M059J (cell line): ENCODE results near the gene OR51B2. TPM values are rescaled to one million over a fixed set of nuclear protein-coding genes. Genes with fewer than 3 reads are reported as not detected.

Experiments used
- DNase-seq: peaks from one replicate; pipeline ENCODE4 v3.0.0-alpha.2; 2012; ENCODE audit warnings: low read depth
- total RNA-seq: library from RNA; depleted of rRNA; stranded (reverse); fragments of >200 nt; shearing (Covaris generic); gene quantifications from 2 replicates; pipeline ENCODE4 v1.2.3, GENCODE V29; 2014; rRNA removed

Gene OR51B2
- total RNA-seq, 1 experiment from 2014 or later = not detected

DNA sequence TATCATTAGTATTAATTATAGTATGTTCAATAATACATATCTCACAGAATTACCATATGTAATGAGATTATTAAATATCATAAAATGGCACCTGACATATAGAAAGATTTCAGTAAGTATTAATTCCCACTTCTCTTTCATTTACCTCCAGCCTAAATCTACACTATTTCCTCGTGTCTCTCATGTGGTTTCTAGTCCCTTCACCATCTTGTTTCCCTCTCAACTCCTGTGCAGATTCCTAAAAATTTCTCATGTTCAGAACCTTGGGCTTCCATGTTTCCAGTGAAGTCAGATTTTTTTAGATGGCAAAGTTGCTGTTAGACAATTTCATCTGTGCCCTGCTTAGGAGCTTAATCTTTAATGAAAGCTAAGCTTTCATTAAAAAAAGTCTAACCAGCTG lies 40.2 kb downstream of the OR51B2 start:
- DNase-seq = no peak

DNA sequence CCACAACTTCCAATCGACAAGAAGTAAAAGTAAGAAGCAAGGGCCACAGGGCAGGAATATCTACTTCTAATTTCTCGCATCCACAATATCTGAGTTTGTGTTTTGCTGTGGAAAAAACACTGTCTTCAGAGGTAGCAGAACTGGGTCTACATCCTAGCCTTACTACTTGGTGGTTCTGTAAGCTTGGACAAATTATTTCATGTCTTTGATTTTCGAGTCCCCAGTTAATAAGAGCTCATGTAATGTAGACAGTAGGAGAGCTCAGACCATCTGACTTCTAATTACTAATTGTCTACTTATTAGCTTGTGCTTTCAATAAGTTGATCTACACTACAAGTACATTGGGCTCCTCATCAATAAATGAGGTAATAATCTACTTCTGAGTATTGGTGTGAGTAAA lies 41.0 kb downstream of the OR51B2 start:
- DNase-seq = no peak

DNA sequence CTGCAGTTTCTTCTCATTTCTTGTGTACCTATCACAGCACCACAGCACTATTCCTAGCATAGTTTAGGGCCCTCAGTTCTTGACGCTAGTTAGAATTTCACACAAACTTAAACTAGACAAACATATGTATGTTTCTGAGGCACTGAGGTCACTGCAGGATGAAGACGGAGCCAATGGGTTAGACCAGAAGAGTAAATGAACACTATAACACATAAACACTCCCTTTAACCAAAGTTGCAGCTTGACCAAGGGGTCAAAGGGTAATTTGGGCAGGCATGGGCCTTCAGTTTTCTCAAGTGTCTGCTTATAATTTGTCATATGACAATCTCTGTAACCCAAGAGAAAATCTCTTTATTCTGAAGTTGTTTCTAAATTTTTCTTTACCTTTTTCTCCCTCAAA lies 41.5 kb downstream of the OR51B2 start:
- DNase-seq = no peak

- no peak for DNase-seq
Observed at GRCh38 chr11:5281596-5281995, 42.5 kb downstream of the OR51B2 start.

DNA sequence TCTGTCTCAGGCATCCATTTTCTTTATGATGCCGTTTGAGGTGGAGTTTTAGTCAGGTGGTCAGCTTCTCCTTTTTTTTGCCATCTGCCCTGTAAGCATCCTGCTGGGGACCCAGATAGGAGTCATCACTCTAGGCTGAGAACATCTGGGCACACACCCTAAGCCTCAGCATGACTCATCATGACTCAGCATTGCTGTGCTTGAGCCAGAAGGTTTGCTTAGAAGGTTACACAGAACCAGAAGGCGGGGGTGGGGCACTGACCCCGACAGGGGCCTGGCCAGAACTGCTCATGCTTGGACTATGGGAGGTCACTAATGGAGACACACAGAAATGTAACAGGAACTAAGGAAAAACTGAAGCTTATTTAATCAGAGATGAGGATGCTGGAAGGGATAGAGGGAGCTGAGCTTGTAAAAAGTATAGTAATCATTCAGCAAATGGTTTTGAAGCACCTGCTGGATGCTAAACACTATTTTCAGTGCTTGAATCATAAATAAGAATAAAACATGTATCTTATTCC lies 43.5 kb downstream of the OR51B2 start:
- peak; percentile 99 for DNase-seq

GRCh38 chr11:5279471-5280090 lies 44.5 kb downstream of the OR51B2 start:
- no peak for DNase-seq

GRCh38 chr11:5277807-5278382 lies 46.2 kb downstream of the OR51B2 start:
- no peak for DNase-seq

DNA sequence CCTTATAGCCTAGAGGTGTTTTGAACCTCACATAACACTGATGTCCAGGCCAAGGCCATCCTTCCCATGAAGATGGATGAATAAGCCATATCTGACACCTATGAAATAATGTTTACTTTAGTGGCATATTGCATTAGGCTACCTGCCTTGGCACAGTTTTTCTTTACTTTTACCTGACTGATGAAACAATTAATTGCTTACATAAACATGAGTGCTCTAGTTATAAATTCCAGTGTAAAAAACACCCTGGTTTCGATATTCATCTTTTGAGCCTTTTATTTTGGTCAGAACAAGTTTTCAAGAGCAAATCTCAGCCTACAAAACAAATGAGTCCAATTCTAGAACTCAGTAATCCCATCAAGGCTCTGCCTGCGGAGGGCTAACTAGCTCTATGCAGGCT lies 47.4 kb downstream of the OR51B2 start:
- no peak for DNase-seq

DNA sequence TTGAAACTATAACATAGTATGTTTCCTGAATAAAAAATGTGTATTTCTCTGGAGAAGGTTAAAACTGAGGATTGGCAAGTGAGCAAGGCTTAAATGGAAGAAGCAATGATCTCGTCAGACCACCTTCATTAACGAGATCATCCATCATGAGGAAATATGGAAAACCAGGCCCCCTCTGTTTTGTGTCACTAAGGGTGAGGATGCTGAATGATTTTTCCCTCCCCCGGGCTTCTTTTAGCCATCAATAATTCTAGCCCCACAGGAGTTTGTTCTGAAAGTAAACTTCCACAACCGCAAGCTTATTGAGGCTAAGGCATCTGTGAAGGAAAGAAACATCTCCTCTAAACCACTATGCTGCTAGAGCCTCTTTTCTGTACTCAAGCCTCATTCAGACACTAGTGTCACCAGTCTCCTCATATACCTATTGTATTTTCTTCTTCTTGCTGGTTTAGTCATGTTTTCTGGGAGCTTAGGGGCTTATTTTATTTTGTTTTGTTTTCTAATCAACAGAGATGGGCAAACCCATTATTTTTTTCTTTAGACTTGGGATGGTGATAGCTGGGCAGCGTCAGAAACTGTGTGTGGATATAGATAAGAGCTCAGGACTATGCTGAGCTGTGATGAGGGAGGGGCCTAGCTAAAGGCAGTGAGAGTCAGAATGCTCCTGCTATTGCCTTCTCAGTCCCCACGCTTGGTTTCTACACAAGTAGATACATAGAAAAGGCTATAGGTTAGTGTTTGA lies 48.6 kb downstream of the OR51B2 start:
- no peak for DNase-seq

DNA sequence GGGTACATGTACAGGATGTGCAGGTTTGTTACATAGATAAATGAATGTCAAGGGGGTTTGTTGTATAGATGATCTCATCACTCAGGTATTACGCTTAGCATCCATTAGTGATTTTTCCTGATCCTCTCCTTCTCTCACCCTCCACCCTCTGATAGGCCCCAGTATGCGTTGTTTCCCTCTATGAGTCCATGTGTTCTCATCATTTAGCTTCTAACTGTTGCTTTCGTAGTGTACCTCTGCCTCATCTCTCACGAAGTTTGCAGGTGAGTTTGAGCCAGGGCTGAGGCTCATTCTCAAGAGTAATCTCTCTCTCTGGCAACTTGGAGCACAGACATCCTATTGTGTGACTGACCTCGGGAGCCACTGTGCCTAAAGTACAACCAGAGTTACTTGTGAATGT lies 49.7 kb downstream of the OR51B2 start:
- no peak for DNase-seq

Other genes with a start within 250 kb of the OR51B2 start
- gene OR52A5, start 185.9 kb downstream of the OR51B2 start, total RNA-seq = not detected in 2 replicates
- not detected in 2 replicates for gene OR52A1, start 169.5 kb downstream of the OR51B2 start, total RNA-seq
- gene OR51V1, start 123.6 kb downstream of the OR51B2 start, total RNA-seq = not detected in 2 replicates
- gene HBB, start 97.2 kb downstream of the OR51B2 start, total RNA-seq = not detected in 2 replicates
- gene HBD, start 89.8 kb downstream of the OR51B2 start, total RNA-seq = 0.32 and 0.44 TPM in 2 replicates
- gene HBG1, start 74.4 kb downstream of the OR51B2 start, total RNA-seq = not detected in 2 replicates
- not detected in 2 replicates for gene HBG2, start 69.5 kb downstream of the OR51B2 start, total RNA-seq
- 2.2 and 7.0 TPM in 2 replicates for gene HBE1, start 54.4 kb downstream of the OR51B2 start, total RNA-seq
- gene OR51B4, start 22.4 kb downstream of the OR51B2 start, total RNA-seq = 2.0 TPM in 1 of 2 replicates, not detected in the other
- not detected in 2 replicates for gene OR51B5, start 19.2 kb upstream of the OR51B2 start, total RNA-seq
- not detected in 2 replicates for gene OR51B6, start 27.2 kb upstream of the OR51B2 start, total RNA-seq
- not detected in 2 replicates for gene OR51M1, start 59.5 kb upstream of the OR51B2 start, total RNA-seq
- not detected in 2 replicates for gene OR51Q1, start 97.8 kb upstream of the OR51B2 start, total RNA-seq
- gene OR51I1, start 117.2 kb upstream of the OR51B2 start, total RNA-seq = not detected in 2 replicates
- not detected in 2 replicates for gene OR51I2, start 125.0 kb upstream of the OR51B2 start, total RNA-seq
- not detected in 2 replicates for gene OR52D1, start 164.4 kb upstream of the OR51B2 start, total RNA-seq
- gene UBQLN3, start 185.7 kb upstream of the OR51B2 start, total RNA-seq = not detected in 2 replicates
- gene UBQLNL, start 192.4 kb upstream of the OR51B2 start, total RNA-seq = 0.34 TPM in 1 of 2 replicates, not detected in the other
- gene OR52H1, start 224.2 kb upstream of the OR51B2 start, total RNA-seq = not detected in 2 replicates